ENCODE measurements around the gene AVPR2.

AVPR2 gene

DNA sequence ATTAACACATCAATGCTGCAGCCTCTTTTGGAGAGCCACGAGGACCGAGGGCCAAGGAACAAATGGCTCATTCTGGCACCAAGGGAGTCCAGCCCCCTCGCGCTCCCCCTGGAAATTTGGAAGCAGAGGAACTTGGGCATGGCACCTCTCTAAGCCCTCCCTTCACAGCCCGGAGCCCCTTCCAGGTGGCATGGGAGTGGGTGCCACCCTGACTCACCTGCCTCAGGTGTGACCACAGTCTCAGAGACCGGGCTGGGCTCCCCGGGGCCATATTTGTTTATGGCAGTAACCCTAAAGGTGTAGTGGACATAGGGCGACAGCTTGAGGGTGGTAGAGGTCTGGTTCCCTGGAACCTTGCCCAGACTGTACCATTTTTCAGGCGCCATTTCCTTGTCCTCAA is 37.3 kb upstream of the AVPR2 start:
- no peak overlapping the region for H3K4me3 ChIP-seq (ENCODE audit: control insufficient read depth, low read depth, low read length)
- TF ChIP-seq, protein P1, sequence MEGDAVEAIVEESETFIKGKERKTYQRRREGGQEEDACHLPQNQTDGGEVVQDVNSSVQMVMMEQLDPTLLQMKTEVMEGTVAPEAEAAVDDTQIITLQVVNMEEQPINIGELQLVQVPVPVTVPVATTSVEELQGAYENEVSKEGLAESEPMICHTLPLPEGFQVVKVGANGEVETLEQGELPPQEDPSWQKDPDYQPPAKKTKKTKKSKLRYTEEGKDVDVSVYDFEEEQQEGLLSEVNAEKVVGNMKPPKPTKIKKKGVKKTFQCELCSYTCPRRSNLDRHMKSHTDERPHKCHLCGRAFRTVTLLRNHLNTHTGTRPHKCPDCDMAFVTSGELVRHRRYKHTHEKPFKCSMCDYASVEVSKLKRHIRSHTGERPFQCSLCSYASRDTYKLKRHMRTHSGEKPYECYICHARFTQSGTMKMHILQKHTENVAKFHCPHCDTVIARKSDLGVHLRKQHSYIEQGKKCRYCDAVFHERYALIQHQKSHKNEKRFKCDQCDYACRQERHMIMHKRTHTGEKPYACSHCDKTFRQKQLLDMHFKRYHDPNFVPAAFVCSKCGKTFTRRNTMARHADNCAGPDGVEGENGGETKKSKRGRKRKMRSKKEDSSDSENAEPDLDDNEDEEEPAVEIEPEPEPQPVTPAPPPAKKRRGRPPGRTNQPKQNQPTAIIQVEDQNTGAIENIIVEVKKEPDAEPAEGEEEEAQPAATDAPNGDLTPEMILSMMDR (IDR thresholded peaks at IDR 0.05; ENCODE audit: control insufficient read depth, insufficient read depth, low read depth, low read length, missing control alignments), result no peak
- DNase-seq (ENCODE audit: low read depth), result no peak

DNA sequence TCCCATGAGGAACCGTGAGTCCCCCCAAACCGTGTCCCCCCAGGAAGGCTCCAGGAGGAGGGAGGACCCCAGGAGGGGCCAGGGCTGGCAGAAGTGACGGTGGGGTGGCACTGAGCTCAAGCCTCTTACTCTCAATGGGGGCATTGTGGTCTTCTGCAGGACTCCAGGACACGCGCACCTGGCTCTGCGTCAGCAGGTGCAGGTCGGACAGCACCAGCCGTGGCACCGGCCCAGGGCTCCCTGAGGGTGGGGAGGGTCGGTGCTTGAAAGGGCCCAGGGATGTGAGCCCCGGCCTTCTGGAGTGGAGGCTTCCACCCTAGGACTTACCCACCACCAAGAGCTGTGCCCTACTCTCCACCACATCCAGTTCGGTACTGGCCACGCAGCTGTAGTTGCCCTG is 36.8 kb upstream of the AVPR2 start:
- no peak for DNase-seq (ENCODE audit: low read depth)
- TF ChIP-seq, protein P1 (IDR thresholded peaks at IDR 0.05; ENCODE audit: control insufficient read depth, insufficient read depth, low read depth, low read length, missing control alignments), result no peak
- H3K4me3 ChIP-seq (ENCODE audit: control insufficient read depth, low read depth, low read length), result no peak overlapping the region

DNA sequence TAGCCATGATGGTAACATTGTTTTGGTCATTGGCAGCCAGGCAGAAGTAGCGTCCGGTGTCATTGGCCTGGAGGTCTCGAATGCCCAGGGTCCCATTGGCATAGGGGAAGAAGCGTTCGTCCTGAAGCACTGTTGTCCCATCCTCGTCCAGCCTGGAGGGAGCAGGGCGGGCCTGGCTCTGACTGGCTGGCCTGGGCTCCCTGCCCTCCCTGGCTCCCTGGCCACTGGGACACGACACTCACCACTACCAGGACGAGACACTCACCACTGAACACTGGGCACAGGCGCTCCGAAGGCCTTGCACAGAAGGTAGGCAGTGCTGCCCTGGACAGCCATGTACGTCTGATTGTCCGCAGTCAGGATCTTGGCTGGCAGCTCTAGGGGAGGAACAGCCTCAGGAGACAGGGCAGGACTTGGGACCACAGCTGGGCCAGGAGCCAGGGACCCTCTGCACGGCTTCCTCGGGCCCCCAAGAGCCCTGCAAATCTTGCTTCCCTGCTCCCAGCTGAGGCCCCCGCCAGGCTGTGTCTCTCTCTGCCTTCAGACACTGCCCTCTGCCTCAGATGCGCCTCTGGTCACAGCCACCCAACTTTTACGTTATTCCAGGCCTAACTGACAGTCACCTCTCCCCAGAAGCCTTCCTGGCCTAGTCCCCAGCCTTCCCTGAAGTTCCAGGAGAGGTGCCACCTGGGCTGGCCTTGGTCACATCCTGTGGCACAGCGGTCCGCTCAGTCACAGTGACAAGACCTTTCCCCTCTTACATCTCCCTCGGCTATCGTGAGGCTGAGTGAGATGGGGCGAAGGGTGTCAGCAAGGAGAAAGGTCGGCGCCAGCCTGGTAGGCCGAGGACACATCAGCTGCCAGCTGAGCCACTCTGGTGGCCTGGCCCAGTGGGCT is 35.6 kb upstream of the AVPR2 start:
- no peak overlapping the region for H3K4me3 ChIP-seq (ENCODE audit: control insufficient read depth, low read depth, low read length)
- TF ChIP-seq, protein P1 (IDR thresholded peaks at IDR 0.05; ENCODE audit: control insufficient read depth, insufficient read depth, low read depth, low read length, missing control alignments), result no peak
- DNase-seq (ENCODE audit: low read depth), result no peak

DNA sequence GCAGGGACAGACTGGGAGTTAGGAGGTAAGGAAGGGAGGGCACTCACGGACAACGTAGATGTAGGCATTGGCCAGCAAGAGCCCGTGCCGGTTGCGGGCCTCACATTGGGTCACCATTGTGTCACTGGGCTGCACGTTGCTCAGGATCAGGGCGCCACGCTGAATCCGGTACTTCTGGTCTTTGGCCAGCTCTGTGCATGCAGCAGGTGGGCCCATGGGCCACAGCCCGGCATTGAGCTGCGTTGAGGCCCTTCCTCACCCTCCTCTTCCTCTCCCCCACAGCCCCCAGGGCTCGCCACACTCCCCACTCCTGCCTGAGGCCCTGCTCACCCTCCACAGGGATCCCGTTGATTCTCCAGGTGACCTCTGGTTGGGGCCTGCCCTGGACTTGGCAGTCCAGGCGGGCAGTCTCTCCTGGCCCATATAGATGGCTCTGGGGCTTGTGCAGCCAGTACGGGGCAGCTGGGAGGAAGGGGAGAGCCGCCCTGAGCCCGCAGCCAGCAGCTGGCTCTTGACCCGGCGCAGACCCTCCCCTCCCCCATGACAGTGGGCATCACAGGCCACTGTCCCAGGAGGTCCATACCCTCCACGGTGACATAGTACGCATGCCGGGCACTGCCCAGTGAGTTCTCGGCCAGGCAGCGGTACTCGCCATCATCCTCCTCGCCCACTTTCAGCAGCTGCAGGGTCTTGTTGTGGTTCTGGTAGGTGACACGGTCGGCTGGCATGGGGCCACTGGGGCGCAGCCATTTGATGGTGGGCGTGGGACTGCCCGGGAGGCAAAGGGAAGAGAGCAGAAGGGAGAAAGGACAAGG is 34.8 kb upstream of the AVPR2 start:
- no peak for DNase-seq (ENCODE audit: low read depth)
- no peak overlapping the region for H3K4me3 ChIP-seq (ENCODE audit: control insufficient read depth, low read depth, low read length)
- TF ChIP-seq, protein P1 (IDR thresholded peaks at IDR 0.05; ENCODE audit: control insufficient read depth, insufficient read depth, low read depth, low read length, missing control alignments), result no peak

DNA sequence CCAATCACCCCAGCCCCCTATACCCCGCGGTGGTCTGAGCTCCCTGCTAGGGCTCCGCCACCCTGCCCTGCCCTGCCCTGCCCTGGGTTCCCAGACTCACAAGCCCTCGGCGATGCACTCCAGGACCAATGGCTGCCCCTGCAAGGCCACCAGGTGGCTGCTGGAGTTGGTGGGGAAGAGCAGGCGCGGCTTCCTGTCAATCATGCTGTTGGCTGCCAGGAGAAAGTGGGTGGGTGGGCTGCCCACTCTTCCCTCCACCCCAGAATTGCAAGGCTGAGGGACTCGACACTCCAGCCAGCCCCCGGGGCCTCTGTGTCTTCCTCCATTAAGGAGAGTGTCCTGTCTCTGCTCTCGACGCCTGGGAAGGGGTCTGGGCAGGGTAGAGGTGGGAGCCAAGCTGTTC is 34.2 kb upstream of the AVPR2 start:
- DNase-seq (ENCODE audit: low read depth), result no peak
- TF ChIP-seq, protein P1 (IDR thresholded peaks at IDR 0.05; ENCODE audit: control insufficient read depth, insufficient read depth, low read depth, low read length, missing control alignments), result no peak
- no peak overlapping the region for H3K4me3 ChIP-seq (ENCODE audit: control insufficient read depth, low read depth, low read length)

DNA sequence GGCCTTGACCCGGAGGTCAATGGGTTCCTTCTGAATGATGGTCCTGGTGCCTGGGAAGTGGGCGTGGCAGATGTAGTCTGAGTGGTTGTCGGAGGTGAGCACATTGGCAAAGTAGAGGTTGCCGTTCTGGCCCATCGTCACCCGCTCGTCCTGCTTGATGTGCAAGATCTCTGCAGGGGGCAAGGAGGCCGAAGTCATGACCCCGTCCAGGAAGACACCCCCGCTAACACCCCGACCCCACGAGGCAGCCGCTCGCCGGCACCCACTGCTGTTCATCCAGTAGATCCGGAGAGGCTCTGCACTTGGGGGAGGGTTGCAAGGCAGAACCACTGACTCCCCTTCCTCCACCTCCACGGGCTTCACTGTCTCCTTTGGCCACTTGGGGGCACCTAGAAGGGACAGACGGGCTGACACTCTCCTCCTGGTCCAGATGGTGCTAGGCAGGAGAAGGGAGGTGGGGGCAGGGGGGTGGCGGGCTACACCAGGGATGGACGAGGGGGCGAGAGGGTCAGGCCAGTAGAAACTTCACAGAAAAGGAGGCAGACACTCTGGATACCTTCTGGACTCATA is 33.6 kb upstream of the AVPR2 start:
- no peak for DNase-seq (ENCODE audit: low read depth)
- TF ChIP-seq, protein P1 (IDR thresholded peaks at IDR 0.05; ENCODE audit: control insufficient read depth, insufficient read depth, low read depth, low read length, missing control alignments), result no peak
- H3K4me3 ChIP-seq (ENCODE audit: control insufficient read depth, low read depth, low read length), result no peak overlapping the region
